Peyer's patch (tissue), 4 donors: ENCODE measurements around the gene IQGAP2.
"Not testable (repeated sequence)": the region's sequence is repeated elsewhere in the genome, so short reads cannot be mapped to it uniquely, and the experiment has no call there.

Experiments used
- POLR2A ChIP-seq, 2 donors: fragments of 450-650 bp; IDR thresholded peaks; one replicate each; pipeline ENCODE4 v1.5.1; 2017; ENCODE audit warnings: antibody characterized with exemption in 2 of 2, mild to moderate bottlenecking in 2 of 2, moderate library complexity in 2 of 2
- TF ChIP-seq, protein P1 (sequence below), 6 experiments: fragments of 450-650 bp in 4 of 6; fragments of 200-600 bp in 2 of 6; sonication (generic) in 1 of 6; IDR thresholded peaks; one replicate each; pipeline ENCODE4 v1.5.1; 2017 to 2019; ENCODE audit warnings: antibody characterized with exemption in 6 of 6, mild to moderate bottlenecking in 3 of 6, moderate library complexity in 1 of 6

DNA sequence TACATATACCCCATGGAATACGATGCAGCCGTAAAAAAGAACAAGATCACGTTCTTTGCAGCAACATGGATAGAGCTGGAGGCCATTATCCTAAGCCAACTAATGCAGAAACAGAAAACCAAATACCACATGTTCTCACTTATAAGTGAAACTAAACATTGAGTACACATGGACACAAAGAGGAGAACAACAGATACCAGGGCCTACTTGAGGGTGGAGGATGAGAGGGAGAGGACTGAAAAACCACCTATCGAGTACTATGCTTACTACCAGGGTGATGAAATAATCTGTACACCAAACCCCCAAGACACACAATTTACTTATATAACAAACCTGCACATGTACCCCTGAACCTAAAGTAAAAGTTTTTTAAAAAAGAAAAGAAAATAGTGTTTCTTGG is 338.4 kb downstream of the IQGAP2 start:
- TF ChIP-seq, protein P1, sequence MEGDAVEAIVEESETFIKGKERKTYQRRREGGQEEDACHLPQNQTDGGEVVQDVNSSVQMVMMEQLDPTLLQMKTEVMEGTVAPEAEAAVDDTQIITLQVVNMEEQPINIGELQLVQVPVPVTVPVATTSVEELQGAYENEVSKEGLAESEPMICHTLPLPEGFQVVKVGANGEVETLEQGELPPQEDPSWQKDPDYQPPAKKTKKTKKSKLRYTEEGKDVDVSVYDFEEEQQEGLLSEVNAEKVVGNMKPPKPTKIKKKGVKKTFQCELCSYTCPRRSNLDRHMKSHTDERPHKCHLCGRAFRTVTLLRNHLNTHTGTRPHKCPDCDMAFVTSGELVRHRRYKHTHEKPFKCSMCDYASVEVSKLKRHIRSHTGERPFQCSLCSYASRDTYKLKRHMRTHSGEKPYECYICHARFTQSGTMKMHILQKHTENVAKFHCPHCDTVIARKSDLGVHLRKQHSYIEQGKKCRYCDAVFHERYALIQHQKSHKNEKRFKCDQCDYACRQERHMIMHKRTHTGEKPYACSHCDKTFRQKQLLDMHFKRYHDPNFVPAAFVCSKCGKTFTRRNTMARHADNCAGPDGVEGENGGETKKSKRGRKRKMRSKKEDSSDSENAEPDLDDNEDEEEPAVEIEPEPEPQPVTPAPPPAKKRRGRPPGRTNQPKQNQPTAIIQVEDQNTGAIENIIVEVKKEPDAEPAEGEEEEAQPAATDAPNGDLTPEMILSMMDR (IDR thresholded peaks at IDR 0.05), result not testable (repeated sequence)
- not testable (repeated sequence) for TF ChIP-seq POLR2A (IDR thresholded peaks at IDR 0.05)
